Endothelial cell of umbilical vein (primary cell): Measurements from ENCODE around the gene TLR4. TPM values are rescaled to one million over a fixed set of nuclear protein-coding genes. Genes with fewer than 3 reads are reported as not detected.
A peak's percentile ranks its signal among the peaks of the same experiment; 100 is the strongest.

ENCODE experiments used
- BruUV-seq: library from RNA; stranded (reverse); fragments of 400-500 nt; replicated peaks from 2 replicates; lab custom pipeline; 2021; lab: Mats Ljungman, UMichigan
- CTCF ChIA-PET: fragments of 300-600, 350-600 bp; sonication (Branson Sonifier 250); formaldehyde crosslinking; loops from one replicate; lab custom pipeline; 2021; ENCODE audit warnings: antibody characterized with exemption, inconsistent platforms; lab: Charles Lee
- POLR2A ChIA-PET: fragments of 300-600, 350-600 bp; sonication (Branson Sonifier 250); formaldehyde crosslinking; loops from one replicate; lab custom pipeline; 2021; ENCODE audit warnings: antibody characterized with exemption, inconsistent platforms; lab: Charles Lee
- DNase-seq: peaks from one replicate; pipeline ENCODE4 v3.0.0-alpha.2; 2011; ENCODE audit warnings: low read depth, low spot score
- FAIRE-seq: peaks from 2 replicates; lab custom pipeline; 2011; peaks lifted over from hg19 to GRCh38; lab: Jason Lieb, UNC
- H2AFZ ChIP-seq: 2 replicates; pipeline ENCODE4 v1.6.0; 2012; ENCODE audit warnings: low read depth, low read length, control low read depth, inconsistent platforms
- H3K27ac ChIP-seq: 2 replicates; pipeline ENCODE4 v1.5.1; 2011; ENCODE audit warnings: low read depth, mild to moderate bottlenecking, control low read depth, low read length, moderate library complexity; ENCODE audit not compliant: insufficient read depth
- H3K27me3 ChIP-seq, 2 experiments: 2 replicates each; pipeline versions ENCODE4 v1.6.0 to v1.6.1; 2011; ENCODE audit warnings: low read length in 2 of 2, mixed read lengths in 1 of 2; ENCODE audit not compliant: control insufficient read depth in 2 of 2, insufficient read depth in 2 of 2
- H3K36me3 ChIP-seq, 2 experiments: 2 replicates in 1 of 2; 3 replicates in 1 of 2; pipeline ENCODE4 v1.5.1; 2011; ENCODE audit warnings: low read length in 2 of 2, mild to moderate bottlenecking in 1 of 2, moderate library complexity in 1 of 2; ENCODE audit not compliant: control insufficient read depth in 2 of 2, insufficient read depth in 2 of 2; ENCODE audit errors: extremely low read depth in 1 of 2
- H3K4me1 ChIP-seq: 3 replicates; pipeline ENCODE4 v1.5.1; 2011; ENCODE audit warnings: mild to moderate bottlenecking, low read length; ENCODE audit not compliant: control insufficient read depth, insufficient read depth; ENCODE audit errors: extremely low read depth
- H3K4me2 ChIP-seq: 2 replicates; pipeline ENCODE4 v1.6.1; 2011; ENCODE audit warnings: low read length, control low read depth, mixed read lengths; ENCODE audit not compliant: insufficient read depth
- H3K4me3 ChIP-seq, 3 experiments: fragments of 200-600 bp in 1 of 3; sonication (generic), shearing (Covaris generic) in 1 of 3; replicated peaks in 1 of 3; 2 replicates each; pipeline ENCODE4 v1.5.1; 2011 to 2016; ENCODE audit warnings: control low read depth in 3 of 3, low read length in 3 of 3, mild to moderate bottlenecking in 2 of 3, inconsistent platforms in 1 of 3, low read depth in 1 of 3, moderate library complexity in 1 of 3; ENCODE audit not compliant: insufficient read depth in 1 of 3
- H3K79me2 ChIP-seq: 2 replicates; pipeline ENCODE4 v1.6.0; 2012; ENCODE audit warnings: low read length, inconsistent platforms; ENCODE audit not compliant: control insufficient read depth, insufficient read depth
- H3K9ac ChIP-seq: replicated peaks from 2 replicates; pipeline ENCODE3; 2011; ENCODE audit warnings: low read length, control low read depth; ENCODE audit not compliant: insufficient read depth; ENCODE audit errors: extremely low read depth
- H3K9me1 ChIP-seq: replicated peaks from 3 replicates; pipeline ENCODE4 v1.6.0; 2011; ENCODE audit warnings: mild to moderate bottlenecking, low read length; ENCODE audit not compliant: control insufficient read depth, insufficient read depth; ENCODE audit errors: extremely low read depth
- H3K9me3 ChIP-seq: replicated peaks from 2 replicates; pipeline ENCODE4 v1.5.1; 2012; ENCODE audit warnings: low read length, inconsistent platforms; ENCODE audit not compliant: control insufficient read depth, insufficient read depth
- H4K20me1 ChIP-seq: replicated peaks from 2 replicates; pipeline ENCODE3; 2011; ENCODE audit warnings: mild to moderate bottlenecking, low read length; ENCODE audit not compliant: control insufficient read depth, insufficient read depth; ENCODE audit errors: extremely low read depth
- CTCF ChIP-seq, 2 donors: IDR thresholded peaks; 1 replicate in 1 of 2; 2 replicates in 1 of 2; pipeline ENCODE4 v1.5.1; 2011; ENCODE audit warnings: low read length in 2 of 2, mild to moderate bottlenecking in 2 of 2, moderate library complexity in 2 of 2, control low read depth in 1 of 2, inconsistent platforms in 1 of 2, low read depth in 1 of 2; ENCODE audit not compliant: insufficient read depth in 1 of 2; ENCODE audit errors: extremely low read depth in 1 of 2
- FOS ChIP-seq: IDR thresholded peaks from 2 replicates; pipeline ENCODE4 v1.6.1; 2011; ENCODE audit warnings: mild to moderate bottlenecking, low read length, moderate library complexity, borderline replicate concordance; ENCODE audit not compliant: insufficient read depth
- GATA2 ChIP-seq: IDR thresholded peaks from 2 replicates; pipeline ENCODE4 v1.7.0; 2011; ENCODE audit warnings: low read depth, mild to moderate bottlenecking, moderate library complexity, mixed read lengths, low read length; ENCODE audit not compliant: insufficient read length, insufficient read depth
- JUN ChIP-seq: IDR thresholded peaks from 2 replicates; pipeline ENCODE4 v1.6.1; 2011; ENCODE audit warnings: borderline replicate concordance, low read depth; ENCODE audit not compliant: insufficient read length, insufficient read depth
- MYC ChIP-seq: IDR thresholded peaks from one replicate; pipeline ENCODE4 v1.6.1; 2011; ENCODE audit warnings: mild to moderate bottlenecking, low read depth, low read length
- POLR2A ChIP-seq: IDR thresholded peaks from 2 replicates; pipeline ENCODE4 v1.6.1; 2012; ENCODE audit warnings: low read depth, mild to moderate bottlenecking, control low read depth, low read length
- POLR2AphosphoS5 ChIP-seq: IDR thresholded peaks from 2 replicates; pipeline ENCODE4 v1.6.1; 2012; ENCODE audit warnings: low read depth, mild to moderate bottlenecking, control low read depth, low read length, moderate library complexity; ENCODE audit not compliant: insufficient read depth
- dilution Hi-C: fragments of 300-500 bp; cut with MboI; formaldehyde crosslinking; loops from one replicate; pipeline ENCODE4 v1.15.0; 2019; ENCODE audit warnings: low sequenced_read_pairs; ENCODE audit not compliant: extremely low pct_ligation_motif_present
- intact Hi-C: fragments of 100-400 bp; cut with micrococcal nuclease; formaldehyde crosslinking; loops from one replicate; pipeline ENCODE4 v1.10.0; 2022
- polyA plus RNA-seq, 4 experiments: library from polyadenylated mRNA; depleted of rRNA in 3 of 4; stranded (reverse) in 3 of 4; unstranded in 1 of 4; fragments of >200 nt; gene quantifications; 2 replicates each; pipeline versions ENCODE4 v1.2.1 to v1.2.3, GENCODE V29; 2011 to 2012; ENCODE audit warnings: missing spikeins in 1 of 4
- total RNA-seq: library from RNA; stranded (reverse); gene quantifications from 2 replicates; pipeline ENCODE4 v1.2.3, GENCODE V29; 2021

TLR4 gene
- total and polyA plus RNA-seq, 2 donors (not counting 3 experiments of a cell fraction or from before 2014, with no cell fraction given): 18.2 to 38.6 TPM

GRCh38 chr9:117682955-117683710 lies 21.1 kb upstream of the TLR4 start:
- peaks cover 32% of the 10 kb centered on the region for H3K4me1 ChIP-seq
- H3K9ac ChIP-seq: no peak overlapping the region
- peak overlapping the region; percentile 58 for H2AFZ ChIP-seq
- intact Hi-C loops: no loop called here
- no peaks in the 10 kb centered on the region for H3K9me1 ChIP-seq
- FAIRE-seq (no peak), DNase-seq (peak; percentile 48)
- POLR2A ChIA-PET: interaction anchor here (0.7 kb wide), 1 partner anchor 27 kb away, joined by 6 read pairs; no protein-coding TSS in a partner anchor
- H3K79me2 ChIP-seq: no peaks in the 10 kb centered on the region
- BruUV-seq: no TSS peak
- H4K20me1 ChIP-seq: no peaks in the 10 kb centered on the region
- H3K27ac ChIP-seq: no peak overlapping the region
- no peaks in the 10 kb centered on the region for H3K36me3 ChIP-seq
- H3K9me3 ChIP-seq: no peaks in the 10 kb centered on the region
- dilution Hi-C loops: no loop called here
- H3K4me2 ChIP-seq: peak overlapping the region; percentile 30
- TF ChIP-seq MYC: no peak
- TF ChIP-seq CTCF (IDR thresholded peaks at IDR 0.05; ENCODE audit: extremely low read depth in 1 of 2, insufficient read depth in 1 of 2, low read depth in 1 of 2, low read length in 2 of 2): no peak
- peak; percentile 12 for TF ChIP-seq FOS
- no peak for TF ChIP-seq POLR2A
- peak; percentile 43 for TF ChIP-seq GATA2
- TF ChIP-seq POLR2AphosphoS5: no peak
- peak; percentile 7 for TF ChIP-seq JUN
- no peak overlapping the region for H3K4me3 ChIP-seq
- CTCF ChIA-PET: interaction anchor here (1.0 to 1.4 kb wide), 3 partner anchors 9 to 23 kb away, joined by 3 read pairs; no protein-coding TSS in a partner anchor
- H3K27me3 ChIP-seq: no peaks in the 10 kb centered on the region
